Dermis blood vessel endothelial cell (primary cell): ENCODE data around the gene BLTP2. TPM values are rescaled to one million over a fixed set of nuclear protein-coding genes. Genes with fewer than 3 reads are reported as not detected.

Experiments
- DNase-seq: peaks from one replicate; pipeline ENCODE4 v3.0.0; 2010
- total RNA-seq: library from RNA; depleted of rRNA; stranded (reverse); fragments of >200 nt; gene quantifications from 2 replicates; pipeline ENCODE4 v1.2.3, GENCODE V29; 2014

Gene BLTP2
- total RNA-seq, 1 donor from 2014 or later, result 163 TPM

DNA sequence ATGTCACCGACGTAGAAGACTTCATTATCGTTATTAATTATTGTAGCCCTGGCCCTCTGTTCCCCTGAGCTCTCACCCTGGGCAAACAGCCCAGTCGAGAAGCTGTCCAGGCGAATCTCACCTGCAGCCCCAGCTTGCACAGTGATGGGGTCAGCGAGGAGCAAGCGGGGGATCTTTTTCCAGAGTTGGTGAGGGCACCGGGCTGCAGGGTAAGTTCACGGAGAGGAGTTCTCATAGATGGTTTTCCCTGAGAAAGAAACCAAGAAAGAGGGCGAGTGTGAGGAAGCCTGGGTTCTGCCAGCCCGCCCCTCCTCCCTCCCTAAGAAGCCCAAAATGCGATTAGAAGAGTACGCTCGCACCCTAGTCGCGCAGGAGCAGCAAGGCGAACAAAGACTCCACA, 46.6 kb downstream of the BLTP2 start:
- no peak for DNase-seq

DNA sequence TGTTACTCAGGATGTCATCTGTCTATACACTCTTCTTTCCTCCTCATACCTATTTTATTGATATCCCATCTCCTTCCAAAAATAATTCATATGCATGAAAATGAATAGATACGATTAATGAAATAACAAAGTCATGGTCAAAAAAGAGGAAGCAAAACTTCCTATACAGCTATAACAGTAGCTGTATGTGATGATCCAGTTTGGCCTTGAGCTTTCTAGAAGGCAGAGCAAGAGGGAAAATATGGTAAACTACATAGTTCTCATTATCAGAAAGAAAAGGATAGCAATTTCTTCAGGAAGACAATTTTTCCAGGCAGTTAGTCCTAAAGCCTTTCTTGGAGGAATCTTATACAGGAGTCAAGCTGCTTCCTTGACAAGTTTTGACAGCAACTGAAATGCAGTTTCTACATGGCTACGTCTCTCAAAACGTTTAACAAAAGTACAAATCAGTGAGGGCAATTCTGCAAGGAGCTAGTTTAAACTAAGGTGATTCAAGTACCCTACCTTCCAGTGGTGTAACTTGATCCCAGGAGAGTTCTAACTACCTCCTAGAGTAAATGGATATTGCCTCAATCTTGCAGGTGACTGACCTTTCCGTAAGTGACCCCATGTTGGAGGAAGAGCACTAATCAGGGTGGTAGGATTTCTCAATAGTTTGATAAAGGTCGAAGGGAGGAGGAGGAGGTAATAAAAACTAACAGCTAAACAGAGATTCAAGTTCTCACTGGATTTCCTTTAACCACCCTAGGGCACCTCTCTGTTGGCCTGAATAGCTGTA, 47.2 kb downstream of the BLTP2 start:
- DNase-seq, result no peak

Other genes starting within 250 kb of the BLTP2 start
- 1.9 and 2.9 TPM in 2 replicates for gene SLC46A1, start 238.9 kb downstream of the BLTP2 start, total RNA-seq
- gene SLC13A2, start 171.5 kb downstream of the BLTP2 start, total RNA-seq, result not detected in 2 replicates
- not detected in 2 replicates for gene FOXN1, start 138.8 kb downstream of the BLTP2 start, total RNA-seq
- 31.9 and 32.0 TPM in 2 replicates for gene UNC119, start 92.5 kb downstream of the BLTP2 start, total RNA-seq
- 65.9 and 86.0 TPM in 2 replicates for gene PIGS, start 73.6 kb downstream of the BLTP2 start, total RNA-seq
- gene ALDOC, start 68.3 kb downstream of the BLTP2 start, total RNA-seq, result 23.5 and 29.9 TPM in 2 replicates
- gene SPAG5, start 46.1 kb downstream of the BLTP2 start, total RNA-seq, result 10.6 and 47.7 TPM in 2 replicates
- gene RSKR, start 31.0 kb downstream of the BLTP2 start, total RNA-seq, result 4.7 and 8.3 TPM in 2 replicates
- 48.9 and 79.5 TPM in 2 replicates for gene SDF2, start 16.7 kb upstream of the BLTP2 start, total RNA-seq
- gene SUPT6H, start 17.0 kb upstream of the BLTP2 start, total RNA-seq, result 42.2 and 75.9 TPM in 2 replicates
- 0.51 and 0.56 TPM in 2 replicates for gene PROCA1, start 66.7 kb upstream of the BLTP2 start, total RNA-seq
- gene RAB34, start 72.7 kb upstream of the BLTP2 start, total RNA-seq, result 25.6 and 36.9 TPM in 2 replicates
- 777 and 912 TPM in 2 replicates for gene RPL23A, start 74.8 kb upstream of the BLTP2 start, total RNA-seq
- 0.85 and 0.93 TPM in 2 replicates for gene TLCD1, start 81.1 kb upstream of the BLTP2 start, total RNA-seq
- gene NEK8, start 83.6 kb upstream of the BLTP2 start, total RNA-seq, result 2.9 and 3.9 TPM in 2 replicates
- gene TRAF4, start 98.9 kb upstream of the BLTP2 start, total RNA-seq, result 32.1 and 37.4 TPM in 2 replicates
- gene FAM222B, start 197.6 kb upstream of the BLTP2 start, total RNA-seq, result 9.5 and 14.6 TPM in 2 replicates
- 37.8 and 49.1 TPM in 2 replicates for gene ERAL1, start 209.9 kb upstream of the BLTP2 start, total RNA-seq